Activated naive CD4-positive, alpha-beta T cell treated with anti-CD3 and anti-CD28 coated beads, Interleukin-2, amount 50 U/mL, for 16 hours (primary cell): ENCODE results near the gene SRPK2.
"Not testable (repeated sequence)": the region's sequence is repeated elsewhere in the genome, so short reads cannot be mapped to it uniquely, and the experiment has no call there.

Experiments used
- DNase-seq: peaks from one replicate; pipeline ENCODE4 v3.0.0-alpha.2; 2020

SRPK2 gene

GRCh38 chr7:105297309-105297708, 91.4 kb downstream of the SRPK2 start:
- DNase-seq = no peak

GRCh38 chr7:105296491-105296890, 92.2 kb downstream of the SRPK2 start:
- no peak for DNase-seq

GRCh38 chr7:105295596-105296352, 92.9 kb downstream of the SRPK2 start:
- no peak for DNase-seq

- not testable (repeated sequence) for DNase-seq
Measured at GRCh38 chr7:105294482-105294881, 94.2 kb downstream of the SRPK2 start.

DNA sequence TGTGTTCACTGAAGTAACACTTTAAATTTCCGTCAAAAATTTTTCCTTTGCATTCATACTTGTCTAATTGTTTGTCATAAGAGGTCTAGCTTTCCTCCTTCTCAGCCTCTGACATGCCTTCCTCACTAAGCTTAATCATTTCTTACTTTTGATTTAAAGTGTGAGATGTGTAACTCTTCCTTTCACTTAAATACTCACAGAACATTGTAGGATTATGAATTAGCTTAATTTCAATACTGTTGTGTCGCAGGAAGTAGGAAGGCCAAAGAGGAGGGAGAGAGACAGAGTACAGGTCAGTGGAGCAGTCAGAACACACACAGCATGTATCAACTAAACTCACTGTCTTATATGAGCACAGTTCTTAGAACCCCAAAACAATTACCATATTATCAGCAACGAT, 99.0 kb downstream of the SRPK2 start:
- DNase-seq = no peak

DNA sequence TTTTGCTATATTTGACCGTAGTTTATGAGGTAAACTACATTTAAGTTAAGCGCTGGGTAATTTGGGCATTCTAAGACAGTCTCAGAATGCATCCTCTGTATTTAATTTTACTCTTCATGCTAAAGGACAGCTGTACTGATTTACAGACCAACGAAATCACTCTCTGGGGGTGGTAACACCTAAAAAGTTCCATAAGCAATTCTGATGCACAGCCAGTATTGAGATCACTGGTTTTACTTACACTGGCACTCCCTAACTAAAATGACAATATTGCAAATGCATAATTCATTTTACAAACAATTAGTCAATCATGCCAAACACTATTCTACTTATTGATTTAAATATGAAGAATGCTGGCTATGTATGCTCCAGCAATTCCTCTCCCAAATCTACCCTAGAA, 102.3 kb downstream of the SRPK2 start:
- no peak for DNase-seq

- no peak for DNase-seq
Measured at GRCh38 chr7:105285118-105285874, 103.4 kb downstream of the SRPK2 start.

GRCh38 chr7:105284014-105284413, 104.7 kb downstream of the SRPK2 start:
- DNase-seq = no peak

DNA sequence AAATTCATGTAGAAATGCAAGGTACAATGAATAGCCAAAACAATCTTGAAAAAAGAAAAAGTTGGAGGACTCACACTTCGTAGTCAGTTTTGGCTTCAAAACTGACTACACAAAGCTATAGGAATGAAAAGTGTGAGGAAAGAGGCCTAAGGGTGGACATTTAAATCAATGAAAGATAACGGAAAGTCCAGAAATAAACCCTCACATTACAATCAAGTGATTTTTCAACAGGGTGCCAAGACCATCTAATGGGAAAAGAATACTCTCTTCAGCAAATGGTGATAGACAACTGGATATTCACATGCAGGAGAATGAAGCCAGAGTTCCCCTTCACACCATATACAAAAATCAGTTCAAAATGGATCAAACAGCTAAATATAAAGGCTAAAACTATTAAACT, 106.8 kb downstream of the SRPK2 start:
- DNase-seq = no peak

GRCh38 chr7:105279688-105280007, 109.1 kb downstream of the SRPK2 start:
- DNase-seq = no peak

DNA sequence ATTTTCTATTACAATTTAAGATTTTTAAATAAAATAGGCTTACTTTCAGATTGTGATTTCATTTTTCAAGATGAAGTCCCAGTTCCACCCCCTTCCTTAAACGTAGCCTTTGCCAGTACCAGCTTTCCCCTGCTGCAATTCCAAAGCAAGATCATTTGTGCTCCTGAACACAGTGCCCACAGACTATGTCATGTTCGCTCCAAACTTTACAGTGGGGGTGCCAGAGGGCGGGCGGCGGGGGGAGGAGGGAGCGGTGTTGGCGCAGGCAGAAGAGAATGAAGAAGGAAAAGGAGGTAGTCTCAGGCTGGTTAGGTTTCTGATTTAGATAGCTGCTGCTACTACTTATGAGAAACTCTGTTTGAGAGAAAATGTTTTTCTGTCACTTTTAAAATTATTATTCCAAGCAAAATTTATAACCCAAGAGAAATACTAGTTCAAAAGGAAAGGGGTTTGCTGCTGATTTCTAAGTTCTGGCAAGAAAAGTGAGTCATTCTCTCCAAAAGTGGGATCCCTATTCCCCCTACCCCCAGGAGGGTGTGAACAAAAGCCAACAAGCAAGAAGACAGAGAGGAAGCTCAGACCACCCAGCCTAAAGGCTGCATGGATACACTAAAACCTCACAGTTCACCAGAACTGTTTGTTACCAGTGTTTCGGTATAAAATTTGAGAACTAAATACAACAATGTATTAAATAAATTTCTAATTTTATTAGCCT, 109.6 kb downstream of the SRPK2 start:
- no peak for DNase-seq

DNA sequence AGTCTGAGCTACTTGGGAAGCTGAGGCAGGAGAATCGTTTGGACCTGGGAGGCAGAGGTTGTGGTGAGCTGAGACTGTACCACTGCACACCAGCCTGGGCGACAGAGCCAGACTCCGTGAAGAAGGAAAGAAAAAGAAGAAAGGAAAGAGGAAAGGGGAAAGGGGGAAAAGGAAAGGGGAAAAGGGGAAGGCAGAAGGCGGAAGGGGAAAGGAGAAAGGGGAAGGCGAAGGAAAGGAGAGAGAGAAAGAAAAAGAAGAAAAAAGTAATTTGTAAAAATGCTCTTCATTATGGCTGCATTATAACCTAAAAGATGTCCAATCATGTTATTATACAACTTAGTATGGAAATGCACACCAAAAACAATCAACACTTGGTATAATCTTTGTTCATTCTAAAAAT, 110.2 kb downstream of the SRPK2 start:
- DNase-seq = no peak

DNA sequence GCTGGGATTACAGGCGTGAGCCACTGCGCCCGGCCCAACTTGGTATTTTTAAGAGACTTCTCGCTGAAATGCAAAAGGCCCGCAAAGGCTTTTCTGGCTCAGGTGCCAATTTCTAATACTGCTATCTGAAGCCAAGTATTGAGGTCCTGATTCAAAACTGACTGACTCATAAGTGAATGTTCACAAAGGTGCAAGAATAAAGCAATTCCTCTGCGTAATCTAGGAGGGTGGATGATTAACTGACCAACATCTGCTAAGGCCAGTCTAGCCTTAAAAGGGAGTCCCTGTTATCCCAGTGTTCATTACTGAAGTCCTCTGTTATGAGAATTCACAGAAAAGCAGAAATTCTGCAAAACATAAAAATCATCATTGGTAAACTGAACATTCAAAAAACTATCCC, 111.4 kb downstream of the SRPK2 start:
- DNase-seq = no peak

GRCh38 chr7:105270117-105270516, 118.6 kb downstream of the SRPK2 start:
- peak; percentile 13 for DNase-seq

GRCh38 chr7:105269397-105269796, 119.3 kb downstream of the SRPK2 start:
- no peak for DNase-seq

- no peak for DNase-seq
Measured at GRCh38 chr7:105268511-105269392, 120.0 kb downstream of the SRPK2 start.

DNA sequence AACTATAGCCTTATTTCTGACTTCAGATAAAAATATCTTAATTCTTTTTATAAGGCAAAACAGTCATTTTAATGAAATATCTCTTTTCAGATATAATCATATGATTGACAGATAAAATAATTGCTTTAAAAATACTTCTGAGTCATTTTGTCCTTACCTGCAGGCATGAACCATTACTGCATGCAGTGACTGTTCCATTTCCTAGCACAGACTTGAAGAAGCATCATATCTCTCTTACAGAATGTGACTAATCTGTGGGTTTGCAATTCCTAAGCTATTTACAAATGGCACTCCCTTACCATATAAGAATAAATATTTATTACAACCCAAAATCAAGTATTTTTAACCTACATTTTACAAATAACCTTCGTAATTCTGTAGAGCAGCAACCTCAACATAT, 120.7 kb downstream of the SRPK2 start:
- no peak for DNase-seq

GRCh38 chr7:105267244-105267643, 121.5 kb downstream of the SRPK2 start:
- DNase-seq = no peak

DNA sequence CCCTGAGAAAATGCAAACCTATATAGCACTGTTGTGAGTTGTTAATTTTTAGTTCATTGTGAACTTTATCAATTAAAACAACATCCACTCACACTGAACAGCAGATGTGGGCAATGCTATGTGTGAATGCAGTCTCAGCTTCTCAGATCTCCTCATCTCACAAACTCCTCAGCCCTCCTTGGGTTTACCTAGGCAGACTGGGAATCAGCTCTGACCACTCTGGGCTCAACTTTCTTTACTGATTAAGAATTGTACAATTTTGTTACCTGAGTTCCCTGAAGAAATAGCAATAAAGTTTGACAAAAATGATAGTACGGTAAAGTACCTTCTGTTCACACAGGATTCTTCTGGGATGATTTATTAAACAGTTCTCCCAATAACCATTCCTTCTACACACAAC, 124.0 kb downstream of the SRPK2 start:
- DNase-seq = no peak

GRCh38 chr7:105261689-105262088, 127.0 kb downstream of the SRPK2 start:
- DNase-seq = no peak

DNA sequence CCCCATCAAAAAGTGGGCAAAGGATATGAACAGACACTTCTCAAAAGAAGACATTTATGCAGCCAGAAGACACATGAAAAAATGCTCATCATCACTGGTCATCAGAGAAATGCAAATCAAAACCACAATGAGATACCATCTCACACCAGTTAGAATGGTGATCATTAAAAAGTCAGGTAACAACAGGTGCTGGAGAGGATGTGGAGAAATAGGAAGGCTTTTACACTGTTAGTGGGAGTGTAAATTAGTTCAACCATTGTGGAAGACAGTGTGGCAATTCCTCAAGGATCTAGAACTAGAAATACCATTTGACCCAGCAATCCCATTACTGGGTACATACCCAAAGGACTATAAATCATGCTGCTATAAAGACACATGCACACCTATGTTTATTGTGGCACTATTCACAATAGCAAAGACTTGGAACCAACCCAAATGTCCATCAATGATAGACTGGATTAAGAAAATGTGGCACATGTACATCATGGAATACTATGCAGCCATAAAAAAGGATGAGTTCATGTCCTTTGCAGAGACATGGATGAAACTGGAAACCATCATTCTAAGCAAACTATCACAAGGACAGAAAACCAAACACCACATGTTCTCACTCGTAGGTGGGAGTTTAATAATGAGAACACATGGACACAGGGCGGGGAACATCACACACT, 128.4 kb downstream of the SRPK2 start:
- DNase-seq = not testable (repeated sequence)

- DNase-seq = not testable (repeated sequence)
Measured at GRCh38 chr7:105258919-105259318, 129.8 kb downstream of the SRPK2 start.
